LNCAP (cell line): ENCODE data around the gene TTBK1.

Experiments
- TF ChIP-seq, protein P1 (sequence below): fragments of 450-650 bp; IDR thresholded peaks from 2 replicates; pipeline ENCODE4 v1.5.1; 2017; ENCODE audit warnings: mild to moderate bottlenecking

TTBK1 gene

DNA sequence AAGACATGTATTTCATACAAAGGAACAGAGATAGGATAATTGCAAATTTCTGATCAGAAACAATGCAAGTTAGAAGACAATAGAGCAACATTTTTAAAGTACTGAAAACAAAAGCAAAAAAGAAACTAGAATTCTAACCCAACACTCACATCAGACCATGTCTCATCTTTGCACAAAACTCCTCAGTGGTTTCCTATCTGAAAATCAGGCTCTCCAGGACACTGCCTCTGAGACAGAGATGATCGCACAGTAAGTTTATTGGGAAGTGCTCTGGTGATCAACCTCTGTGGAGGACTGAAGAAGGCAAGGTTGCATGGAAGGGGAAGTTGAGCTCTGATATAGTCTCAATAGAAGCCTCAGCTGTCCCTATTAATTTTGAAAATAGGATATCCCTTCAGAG lies 2.3 kb upstream of the TTBK1 start:
- TF ChIP-seq, protein P1, sequence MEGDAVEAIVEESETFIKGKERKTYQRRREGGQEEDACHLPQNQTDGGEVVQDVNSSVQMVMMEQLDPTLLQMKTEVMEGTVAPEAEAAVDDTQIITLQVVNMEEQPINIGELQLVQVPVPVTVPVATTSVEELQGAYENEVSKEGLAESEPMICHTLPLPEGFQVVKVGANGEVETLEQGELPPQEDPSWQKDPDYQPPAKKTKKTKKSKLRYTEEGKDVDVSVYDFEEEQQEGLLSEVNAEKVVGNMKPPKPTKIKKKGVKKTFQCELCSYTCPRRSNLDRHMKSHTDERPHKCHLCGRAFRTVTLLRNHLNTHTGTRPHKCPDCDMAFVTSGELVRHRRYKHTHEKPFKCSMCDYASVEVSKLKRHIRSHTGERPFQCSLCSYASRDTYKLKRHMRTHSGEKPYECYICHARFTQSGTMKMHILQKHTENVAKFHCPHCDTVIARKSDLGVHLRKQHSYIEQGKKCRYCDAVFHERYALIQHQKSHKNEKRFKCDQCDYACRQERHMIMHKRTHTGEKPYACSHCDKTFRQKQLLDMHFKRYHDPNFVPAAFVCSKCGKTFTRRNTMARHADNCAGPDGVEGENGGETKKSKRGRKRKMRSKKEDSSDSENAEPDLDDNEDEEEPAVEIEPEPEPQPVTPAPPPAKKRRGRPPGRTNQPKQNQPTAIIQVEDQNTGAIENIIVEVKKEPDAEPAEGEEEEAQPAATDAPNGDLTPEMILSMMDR: no peak

DNA sequence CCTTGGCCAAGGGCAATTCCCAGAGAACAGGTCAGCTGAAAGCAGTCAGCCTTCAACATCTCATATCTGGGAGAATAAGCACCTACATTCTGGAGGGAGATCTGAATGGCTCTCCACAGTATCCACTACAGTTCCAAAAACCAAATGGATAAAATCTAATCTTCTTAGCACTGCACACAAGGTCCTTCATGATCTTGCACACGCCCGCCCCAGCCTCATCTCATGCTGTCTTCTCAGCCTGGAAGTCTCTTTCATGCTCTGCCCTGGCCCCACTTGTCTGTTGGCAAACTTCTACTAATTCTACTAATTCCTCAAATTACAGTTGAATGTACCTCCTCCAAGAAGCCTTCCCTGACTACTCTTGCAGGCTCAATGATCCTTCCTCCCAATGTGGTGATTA lies 1.8 kb upstream of the TTBK1 start:
- TF ChIP-seq, protein P1: no peak

DNA sequence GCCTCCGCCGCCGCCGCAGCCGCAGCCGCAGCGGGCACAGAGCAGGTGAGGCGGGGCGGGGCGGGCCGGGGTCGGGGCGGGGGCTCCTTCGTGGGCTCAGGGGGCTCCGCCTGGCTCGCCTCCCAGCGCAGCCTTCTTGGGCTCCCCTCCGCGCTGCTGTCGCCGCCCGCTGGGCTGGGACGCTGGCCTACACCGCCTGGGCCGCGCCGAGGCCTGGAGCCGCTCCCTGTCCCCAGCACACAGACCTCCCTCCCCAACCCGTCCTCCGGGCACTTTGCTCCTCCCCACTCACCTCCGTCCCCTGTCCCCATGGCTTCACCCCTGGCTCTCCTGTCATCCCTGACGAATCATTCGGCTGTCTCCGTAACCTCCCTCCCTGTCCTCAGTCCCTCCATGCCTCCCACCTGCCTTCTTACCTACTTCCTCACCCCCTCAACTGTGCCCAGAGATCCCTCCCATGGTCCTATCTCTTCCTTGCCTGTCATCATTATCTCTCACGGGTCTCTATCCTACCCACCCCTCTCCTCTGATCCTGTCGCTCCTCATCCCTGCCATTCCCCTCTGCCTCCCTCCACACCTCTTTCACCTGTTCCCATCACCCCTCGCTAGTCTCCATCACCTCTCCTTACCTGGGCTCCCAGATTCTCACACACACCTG lies 512 bp downstream of the TTBK1 start:
- TF ChIP-seq, protein P1: no peak

DNA sequence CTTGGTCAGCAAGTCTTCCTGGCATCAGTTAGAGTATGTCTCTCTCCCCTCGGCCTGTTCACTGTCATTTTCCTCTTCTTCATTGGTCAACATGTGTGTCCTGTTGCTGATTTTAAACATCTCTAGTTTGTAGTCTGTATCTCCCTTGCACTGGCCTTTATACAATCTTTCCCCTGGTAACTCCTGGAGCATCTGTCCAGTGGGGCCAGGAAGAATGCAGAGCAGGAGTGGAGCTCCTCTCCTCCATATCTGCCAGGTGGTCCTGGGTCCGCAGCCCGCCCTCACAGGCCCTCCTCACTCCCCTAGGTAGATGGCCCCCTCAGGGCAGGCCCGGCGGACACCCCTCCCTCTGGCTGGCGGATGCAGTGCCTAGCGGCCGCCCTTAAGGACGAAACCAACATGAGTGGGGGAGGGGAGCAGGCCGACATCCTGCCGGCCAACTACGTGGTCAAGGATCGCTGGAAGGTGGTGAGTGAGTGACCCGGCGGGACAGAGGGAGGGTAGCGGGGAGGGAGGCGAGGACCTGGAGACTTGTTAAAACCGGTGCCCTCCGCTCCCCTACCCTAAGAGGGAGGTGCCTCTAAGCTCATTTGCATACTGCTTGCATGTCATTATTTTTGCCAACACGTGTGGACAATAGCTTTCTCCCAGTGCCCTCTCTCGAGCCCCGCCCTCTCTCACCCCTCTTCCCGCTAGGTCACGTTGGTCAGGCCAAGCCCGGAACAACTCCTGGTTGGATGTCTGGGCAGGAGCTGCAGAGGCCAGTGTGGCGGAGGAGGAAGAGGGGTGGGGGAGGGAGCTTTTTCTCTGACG lies 3.2 kb downstream of the TTBK1 start:
- TF ChIP-seq, protein P1: no peak

DNA sequence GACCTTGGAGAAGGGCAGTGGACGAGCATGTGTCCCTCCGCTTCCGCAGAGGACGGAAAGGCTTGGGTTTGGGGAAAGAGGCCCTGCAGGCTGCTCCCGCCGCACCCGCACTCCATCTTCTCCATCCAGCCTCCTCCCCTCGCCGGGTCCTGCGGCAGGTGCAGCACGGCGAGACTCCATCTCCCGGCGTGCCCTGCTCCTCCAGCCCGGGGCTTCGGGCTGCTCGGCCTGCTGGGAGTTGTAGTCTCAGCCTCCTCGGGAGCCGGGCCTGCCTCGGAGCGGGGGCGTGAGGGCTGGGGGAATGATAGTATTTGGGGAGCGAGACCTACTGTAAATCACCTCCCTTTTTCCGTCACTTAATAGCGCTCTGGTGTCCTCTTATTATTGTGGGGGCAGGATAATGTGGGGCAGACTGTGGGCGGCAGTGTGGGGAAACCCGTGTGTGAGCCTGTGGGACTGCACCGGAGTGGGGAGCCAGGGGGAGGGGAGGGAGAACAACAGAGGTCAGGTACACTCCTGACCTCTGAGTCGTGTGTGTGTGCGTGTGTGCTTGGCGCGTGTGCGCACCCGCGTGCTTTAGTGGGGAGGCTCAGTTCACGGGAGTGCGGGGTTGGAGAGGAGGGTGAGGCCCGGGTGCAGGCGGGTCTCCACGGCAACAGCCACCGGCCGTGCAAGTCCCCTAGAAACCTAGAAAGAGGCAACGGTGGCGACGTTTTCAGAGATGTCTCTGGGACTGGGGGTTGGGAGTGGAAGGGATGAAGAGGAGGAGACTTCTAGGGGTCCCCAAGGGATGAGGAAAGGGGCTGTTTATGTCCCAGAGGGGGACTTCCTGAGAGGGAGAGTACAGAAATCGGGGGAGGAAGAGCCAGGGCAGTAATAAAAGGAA lies 4.1 kb downstream of the TTBK1 start:
- TF ChIP-seq, protein P1: no peak

DNA sequence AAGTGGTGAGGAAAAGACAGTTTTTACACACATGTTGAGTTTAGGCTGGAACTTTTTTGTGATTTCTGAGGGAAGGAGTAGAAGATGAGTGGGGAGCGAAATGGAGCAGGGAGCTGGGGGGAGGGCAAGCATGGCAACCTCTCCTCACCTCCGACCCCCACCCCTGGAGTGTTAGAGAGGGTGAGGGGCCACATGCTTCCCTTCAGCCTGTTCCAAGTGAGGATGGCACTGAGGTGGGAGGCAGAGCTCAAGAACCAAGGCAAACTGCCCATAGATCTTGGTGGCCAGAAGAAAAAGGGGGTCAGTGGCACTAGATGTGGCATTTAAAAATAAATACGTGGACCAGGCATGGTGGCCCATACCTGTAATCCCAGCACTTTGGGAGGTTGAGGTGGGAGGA lies 4.8 kb downstream of the TTBK1 start:
- TF ChIP-seq, protein P1: no peak

DNA sequence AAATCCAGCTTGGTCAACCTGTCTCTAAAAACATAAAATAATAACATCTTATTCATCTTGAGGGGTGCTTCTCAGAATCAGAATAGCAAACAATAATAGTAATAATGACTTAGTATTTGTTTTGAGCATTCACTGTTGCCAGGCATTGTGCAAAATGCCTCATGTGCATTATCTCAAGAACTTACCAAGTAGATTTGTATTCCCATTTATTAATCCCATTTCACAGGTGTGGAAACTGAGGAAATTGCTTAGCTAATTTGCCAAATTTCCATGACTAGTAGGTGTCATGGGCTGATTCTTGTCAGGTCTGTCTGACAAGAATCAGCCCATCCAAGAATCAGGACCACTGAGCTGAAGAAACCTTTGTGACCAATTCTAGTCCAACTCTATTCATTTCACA lies 5.5 kb downstream of the TTBK1 start:
- TF ChIP-seq, protein P1: no peak
